Nephron progenitor cell (in vitro differentiated cells): ENCODE data around the gene RUNX3.
"Not testable (repeated sequence)": the region's sequence is repeated elsewhere in the genome, so short reads cannot be mapped to it uniquely, and the experiment has no call there.

ENCODE experiments used
- DNase-seq: peaks from one replicate; pipeline ENCODE4 v3.0.0; 2021
- H3K27ac Mint-ChIP-seq: 2 replicates; pipeline ENCODE4 v1.8.0; 2021; ENCODE audit warnings: mild to moderate bottlenecking, moderate library complexity, mixed read lengths
- H3K27me3 Mint-ChIP-seq: 2 replicates; pipeline ENCODE4 v1.8.0; 2021; ENCODE audit warnings: mild to moderate bottlenecking, low read depth, mixed read lengths; ENCODE audit not compliant: poor library complexity
- H3K36me3 Mint-ChIP-seq: 2 replicates; pipeline ENCODE4 v1.8.0; 2021; ENCODE audit warnings: low read depth, mixed read lengths
- H3K4me1 Mint-ChIP-seq: 2 replicates; pipeline ENCODE4 v1.8.0; 2021; ENCODE audit warnings: mixed read lengths
- H3K4me3 Mint-ChIP-seq: 2 replicates; pipeline ENCODE4 v1.8.0; 2021; ENCODE audit warnings: mild to moderate bottlenecking, moderate library complexity, mixed read lengths
- H3K9me3 Mint-ChIP-seq: 2 replicates; pipeline ENCODE4 v1.8.0; 2021; ENCODE audit warnings: mild to moderate bottlenecking, moderate library complexity, mixed read lengths
- CTCF ChIP-seq: fragments of 200-600 bp; sonication (generic); IDR thresholded peaks from 2 replicates; pipeline ENCODE4 v1.5.0; 2021; ENCODE audit warnings: antibody characterized with exemption

RUNX3 gene

GRCh38 chr1:24895511-24895910 lies 34.6 kb downstream of the RUNX3 start:
- Mint-ChIP-seq H3K4me1 (no peaks in the 10 kb centered on the region), H3K27ac (no peak overlapping the region), H3K27me3 (peaks cover 28% of the 10 kb centered on the region), H3K4me3 (no peak overlapping the region), H3K9me3 (peaks cover 27% of the 10 kb centered on the region), H3K36me3 (no peaks in the 10 kb centered on the region)
- no peak for TF ChIP-seq CTCF
- DNase-seq = no peak

DNA sequence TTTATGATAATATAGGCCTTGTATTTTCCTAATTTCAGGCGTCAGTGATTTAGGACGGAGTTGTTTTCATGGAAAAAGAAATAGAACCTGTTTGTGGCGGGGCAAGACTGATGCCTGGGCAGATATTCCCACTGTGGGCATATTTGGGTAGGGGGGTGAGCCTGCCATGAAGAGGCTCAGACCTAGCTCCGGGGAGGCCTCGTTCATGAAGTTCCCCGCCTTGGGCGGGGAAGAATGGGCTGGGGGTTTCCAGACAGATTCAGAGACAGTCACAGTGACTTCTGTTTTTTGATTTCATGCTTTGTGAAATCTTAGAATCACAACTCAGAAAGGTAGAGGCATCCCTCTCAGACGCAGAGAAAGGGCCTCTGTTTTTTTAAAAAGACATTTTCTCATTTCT lies 36.1 kb downstream of the RUNX3 start:
- Mint-ChIP-seq H3K4me3 (no peak overlapping the region), H3K27ac (no peak overlapping the region), H3K27me3 (peaks cover 21% of the 10 kb centered on the region), H3K9me3 (peaks cover 33% of the 10 kb centered on the region), H3K36me3 (no peaks in the 10 kb centered on the region), H3K4me1 (no peaks in the 10 kb centered on the region)
- no peak for DNase-seq
- TF ChIP-seq CTCF = no peak

DNA sequence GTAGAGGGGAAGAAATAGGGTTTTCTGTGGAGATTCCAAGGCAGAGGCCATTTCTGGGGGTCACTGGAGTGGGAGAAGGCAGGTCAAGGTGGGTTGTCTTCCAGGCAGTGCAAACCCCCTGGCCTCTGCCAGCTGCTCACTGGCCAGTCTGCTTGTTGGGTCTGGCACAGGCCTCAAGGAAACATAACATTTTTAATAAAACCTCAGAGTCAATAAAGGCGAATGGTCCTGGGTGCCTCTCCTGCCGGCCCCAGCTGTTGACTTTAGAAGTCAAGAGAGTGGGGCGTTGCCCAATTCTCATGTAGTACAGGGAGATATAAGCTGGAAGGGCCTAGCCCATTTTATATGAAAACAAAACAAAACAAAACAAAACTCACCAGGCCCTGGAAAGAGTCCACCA lies 36.6 kb downstream of the RUNX3 start:
- Mint-ChIP-seq H3K9me3 (peaks cover 33% of the 10 kb centered on the region), H3K4me3 (no peak overlapping the region), H3K36me3 (no peaks in the 10 kb centered on the region), H3K27me3 (peaks cover 17% of the 10 kb centered on the region), H3K4me1 (no peaks in the 10 kb centered on the region), H3K27ac (no peak overlapping the region)
- no peak for TF ChIP-seq CTCF
- DNase-seq = no peak

GRCh38 chr1:24892188-24893153 lies 37.6 kb downstream of the RUNX3 start:
- no peak for DNase-seq
- H3K27me3 Mint-ChIP-seq = peaks cover 19% of the 10 kb centered on the region
- peaks cover 33% of the 10 kb centered on the region for H3K9me3 Mint-ChIP-seq
- no peak overlapping the region for H3K4me3 Mint-ChIP-seq
- H3K27ac Mint-ChIP-seq = no peak overlapping the region
- H3K36me3 Mint-ChIP-seq = no peaks in the 10 kb centered on the region
- no peaks in the 10 kb centered on the region for H3K4me1 Mint-ChIP-seq
- TF ChIP-seq CTCF = no peak

- H3K36me3 Mint-ChIP-seq, H3K4me3 Mint-ChIP-seq, H3K4me1 Mint-ChIP-seq, H3K27ac Mint-ChIP-seq, DNase-seq: not testable (repeated sequence)
- Mint-ChIP-seq H3K27me3 (peaks cover 27% of the 10 kb centered on the region), H3K9me3 (peaks cover 33% of the 10 kb centered on the region)
These were observed 38.7 kb downstream of the RUNX3 start for GRCh38 chr1:24891367-24891766.

DNA sequence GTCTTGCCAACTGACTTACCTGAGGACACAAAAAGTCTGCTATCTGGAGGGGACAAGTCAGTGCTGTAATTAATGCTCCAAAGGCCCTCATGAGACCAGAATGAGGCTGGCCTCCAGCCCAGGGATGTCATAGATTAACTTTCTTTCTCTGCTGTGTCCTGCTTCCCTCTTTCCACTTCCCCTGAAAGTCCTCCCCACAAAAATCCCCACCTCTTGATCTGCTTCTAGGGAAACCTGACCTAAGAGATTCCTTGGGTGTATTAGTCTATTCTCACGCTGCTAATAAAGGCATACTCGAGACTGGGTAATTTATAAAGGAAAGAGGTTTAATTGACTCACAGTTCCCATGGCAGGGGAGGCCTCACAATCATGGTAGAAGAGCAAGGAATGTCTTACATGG lies 39.2 kb downstream of the RUNX3 start:
- no peak overlapping the region for H3K4me3 Mint-ChIP-seq
- no peaks in the 10 kb centered on the region for H3K4me1 Mint-ChIP-seq
- peaks cover 33% of the 10 kb centered on the region for H3K9me3 Mint-ChIP-seq
- no peak for DNase-seq
- H3K27me3 Mint-ChIP-seq = peaks cover 31% of the 10 kb centered on the region
- H3K36me3 Mint-ChIP-seq = no peaks in the 10 kb centered on the region
- H3K27ac Mint-ChIP-seq = no peak overlapping the region
- no peak for TF ChIP-seq CTCF
